OCI-LY1 (cell line): ENCODE results near the gene UST.

ENCODE experiments used
- H2AFZ ChIP-seq: fragments of 200-600 bp; sonication (generic), shearing (Covaris generic); 2 replicates; pipeline ENCODE4 v1.6.0; 2014; ENCODE audit warnings: antibody characterized with exemption, mild to moderate bottlenecking, low read length
- H3F3A ChIP-seq: fragments of 200-600 bp; sonication (generic), shearing (Covaris generic); 2 replicates; pipeline ENCODE4 v1.6.0; 2014; ENCODE audit warnings: mild to moderate bottlenecking, antibody characterized with exemption, low read length, moderate library complexity; ENCODE audit not compliant: insufficient read depth
- H3K27ac ChIP-seq: fragments of 200-600 bp; sonication (generic); 2 replicates; pipeline ENCODE4 v1.5.1; 2014; ENCODE audit warnings: low read length, mixed run types, mild to moderate bottlenecking, low read depth; ENCODE audit not compliant: poor library complexity, severe bottlenecking
- H3K27me3 ChIP-seq: fragments of 200-600 bp; sonication (generic); 2 replicates; pipeline ENCODE4 v1.6.0; 2014; ENCODE audit warnings: antibody characterized with exemption, mild to moderate bottlenecking, low read length, moderate library complexity; ENCODE audit not compliant: insufficient read depth
- H3K36me3 ChIP-seq: fragments of 200-600 bp; sonication (generic); 2 replicates; pipeline ENCODE4 v1.6.1; 2014; ENCODE audit warnings: mild to moderate bottlenecking, antibody characterized with exemption, low read length, moderate library complexity, mixed read lengths; ENCODE audit not compliant: insufficient read depth
- H3K4me1 ChIP-seq: fragments of 200-600 bp; sonication (generic); 2 replicates; pipeline ENCODE4 v1.5.1; 2014; ENCODE audit warnings: mild to moderate bottlenecking, low read length, moderate library complexity; ENCODE audit not compliant: insufficient read depth, severe bottlenecking
- H3K4me2 ChIP-seq: fragments of 200-600 bp; sonication (generic), shearing (Covaris generic); 2 replicates; pipeline ENCODE4 v1.6.1; 2014; ENCODE audit warnings: low read length
- H3K4me3 ChIP-seq: fragments of 200-600 bp; sonication (generic); 2 replicates; pipeline ENCODE4 v1.5.1; 2014; ENCODE audit warnings: low read length, low read depth, mild to moderate bottlenecking, mixed read lengths; ENCODE audit not compliant: poor library complexity, severe bottlenecking
- H3K79me2 ChIP-seq: fragments of 200-600 bp; shearing (Covaris generic); 2 replicates; pipeline ENCODE4 v1.6.1; 2016; ENCODE audit warnings: mixed run types, low read length, mixed read lengths; ENCODE audit not compliant: insufficient read depth
- H3K9ac ChIP-seq: fragments of 200-600 bp; sonication (generic), shearing (Covaris generic); 2 replicates; pipeline ENCODE4 v1.6.1; 2014; ENCODE audit warnings: mild to moderate bottlenecking, low read length, mixed read lengths
- H3K9me2 ChIP-seq: fragments of 200-600 bp; sonication (generic), shearing (Covaris generic); 2 replicates; pipeline ENCODE4 v1.6.1; 2014; ENCODE audit warnings: low read depth, mild to moderate bottlenecking, low read length, mixed read lengths
- H3K9me3 ChIP-seq: fragments of 200-600 bp; shearing (Covaris generic); 2 replicates; pipeline ENCODE4 v1.6.1; 2014; ENCODE audit warnings: low read length, mixed read lengths
- H4K20me1 ChIP-seq: fragments of 200-600 bp; sonication (generic), shearing (Covaris generic); 2 replicates; pipeline ENCODE4 v1.6.0; 2016; ENCODE audit warnings: mild to moderate bottlenecking, low read length; ENCODE audit not compliant: insufficient read depth
- CTCF ChIP-seq: fragments of 200-600 bp; sonication (generic), shearing (Covaris generic); IDR thresholded peaks from 2 replicates; pipeline ENCODE4 v1.5.1; 2017; ENCODE audit warnings: mild to moderate bottlenecking, antibody characterized with exemption, low read length, moderate library complexity, mixed read lengths
- EZH2 ChIP-seq: fragments of 200-600 bp; sonication (generic), shearing (Covaris generic); IDR thresholded peaks from 2 replicates; pipeline ENCODE4 v1.8.0; 2017; ENCODE audit warnings: borderline replicate concordance, mixed run types, mild to moderate bottlenecking, antibody characterized with exemption, low read length, moderate library complexity, mixed read lengths

UST gene

GRCh38 chr6:148928811-148929210 lies 182.0 kb downstream of the UST start:
- H3K36me3 ChIP-seq: no peaks in the 10 kb centered on the region
- H3K4me2 ChIP-seq: no peak overlapping the region
- H3K4me1 ChIP-seq: no peaks in the 10 kb centered on the region
- H3K27ac ChIP-seq: no peak overlapping the region
- H4K20me1 ChIP-seq: no peaks in the 10 kb centered on the region
- TF ChIP-seq CTCF: no peak
- no peak for TF ChIP-seq EZH2
- no peaks in the 10 kb centered on the region for H3K9me3 ChIP-seq
- H3K9me2 ChIP-seq: no peaks in the 10 kb centered on the region
- H2AFZ ChIP-seq: no peak overlapping the region
- no peaks in the 10 kb centered on the region for H3K27me3 ChIP-seq
- H3F3A ChIP-seq: no peaks in the 10 kb centered on the region
- H3K4me3 ChIP-seq: no peak overlapping the region
- H3K79me2 ChIP-seq: no peaks in the 10 kb centered on the region
- no peak overlapping the region for H3K9ac ChIP-seq

GRCh38 chr6:148932208-148932607 lies 185.4 kb downstream of the UST start:
- H3K4me3 ChIP-seq: no peak overlapping the region
- no peaks in the 10 kb centered on the region for H3K79me2 ChIP-seq
- H3F3A ChIP-seq: no peaks in the 10 kb centered on the region
- no peaks in the 10 kb centered on the region for H3K9me2 ChIP-seq
- no peak overlapping the region for H3K4me2 ChIP-seq
- H3K9ac ChIP-seq: no peak overlapping the region
- no peaks in the 10 kb centered on the region for H4K20me1 ChIP-seq
- H3K27ac ChIP-seq: no peak overlapping the region
- H3K36me3 ChIP-seq: no peaks in the 10 kb centered on the region
- no peak overlapping the region for H2AFZ ChIP-seq
- TF ChIP-seq CTCF: no peak
- TF ChIP-seq EZH2: no peak
- H3K27me3 ChIP-seq: no peaks in the 10 kb centered on the region
- no peaks in the 10 kb centered on the region for H3K4me1 ChIP-seq
- no peaks in the 10 kb centered on the region for H3K9me3 ChIP-seq

GRCh38 chr6:148932731-148933130 lies 185.9 kb downstream of the UST start:
- TF ChIP-seq CTCF (no peak), EZH2 (no peak)
- Histone ChIP-seq H3K27me3 (no peaks in the 10 kb centered on the region), H3K4me3 (no peak overlapping the region), H3K79me2 (no peaks in the 10 kb centered on the region), H3K4me2 (no peak overlapping the region), H3K9me2 (no peaks in the 10 kb centered on the region), H3K4me1 (no peaks in the 10 kb centered on the region), H4K20me1 (no peaks in the 10 kb centered on the region), H3K9me3 (no peaks in the 10 kb centered on the region), H2AFZ (no peak overlapping the region), H3K36me3 (no peaks in the 10 kb centered on the region), H3F3A (no peaks in the 10 kb centered on the region), H3K27ac (no peak overlapping the region), H3K9ac (no peak overlapping the region)
